ENCODE data around the gene SNRPD3.

SNRPD3 gene

DNA sequence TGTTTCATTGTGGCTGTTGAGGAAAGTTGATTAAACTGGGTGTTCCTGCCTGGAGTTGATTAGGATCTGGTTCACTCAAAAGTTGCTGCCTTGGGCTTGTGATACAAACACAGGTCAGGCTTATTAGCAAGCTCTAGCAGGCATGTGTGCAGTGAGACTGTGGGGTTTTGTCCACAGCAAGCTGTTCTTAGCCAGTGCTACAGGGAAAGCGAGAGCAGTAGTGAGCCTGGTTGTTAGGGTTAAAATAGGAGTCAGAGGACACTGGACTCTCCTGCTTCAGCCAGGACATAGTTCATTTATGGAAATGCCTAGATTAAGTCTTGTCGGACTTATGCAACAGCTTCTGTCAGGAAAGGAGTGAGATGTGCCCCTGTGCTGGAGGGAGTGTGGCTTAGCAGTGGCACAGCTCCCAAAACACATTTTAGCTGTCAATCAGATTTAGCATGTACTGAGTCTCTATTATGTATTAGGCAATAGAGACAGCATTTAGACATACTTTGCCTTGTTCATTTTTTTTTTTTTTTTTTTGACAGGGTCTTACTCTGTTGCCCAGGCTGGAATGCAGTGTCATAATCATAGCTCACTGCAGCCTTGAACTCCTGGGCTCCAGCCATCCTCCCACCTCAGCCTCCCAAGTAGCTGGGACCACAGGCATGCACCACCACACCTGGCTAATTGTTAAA is 8.7 kb downstream of the SNRPD3 start:
- TF ChIP-seq, protein P1, sequence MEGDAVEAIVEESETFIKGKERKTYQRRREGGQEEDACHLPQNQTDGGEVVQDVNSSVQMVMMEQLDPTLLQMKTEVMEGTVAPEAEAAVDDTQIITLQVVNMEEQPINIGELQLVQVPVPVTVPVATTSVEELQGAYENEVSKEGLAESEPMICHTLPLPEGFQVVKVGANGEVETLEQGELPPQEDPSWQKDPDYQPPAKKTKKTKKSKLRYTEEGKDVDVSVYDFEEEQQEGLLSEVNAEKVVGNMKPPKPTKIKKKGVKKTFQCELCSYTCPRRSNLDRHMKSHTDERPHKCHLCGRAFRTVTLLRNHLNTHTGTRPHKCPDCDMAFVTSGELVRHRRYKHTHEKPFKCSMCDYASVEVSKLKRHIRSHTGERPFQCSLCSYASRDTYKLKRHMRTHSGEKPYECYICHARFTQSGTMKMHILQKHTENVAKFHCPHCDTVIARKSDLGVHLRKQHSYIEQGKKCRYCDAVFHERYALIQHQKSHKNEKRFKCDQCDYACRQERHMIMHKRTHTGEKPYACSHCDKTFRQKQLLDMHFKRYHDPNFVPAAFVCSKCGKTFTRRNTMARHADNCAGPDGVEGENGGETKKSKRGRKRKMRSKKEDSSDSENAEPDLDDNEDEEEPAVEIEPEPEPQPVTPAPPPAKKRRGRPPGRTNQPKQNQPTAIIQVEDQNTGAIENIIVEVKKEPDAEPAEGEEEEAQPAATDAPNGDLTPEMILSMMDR (conservative IDR thresholded peaks at IDR 0.05) = no peak
- H3K27ac ChIP-seq = no peak overlapping the region

DNA sequence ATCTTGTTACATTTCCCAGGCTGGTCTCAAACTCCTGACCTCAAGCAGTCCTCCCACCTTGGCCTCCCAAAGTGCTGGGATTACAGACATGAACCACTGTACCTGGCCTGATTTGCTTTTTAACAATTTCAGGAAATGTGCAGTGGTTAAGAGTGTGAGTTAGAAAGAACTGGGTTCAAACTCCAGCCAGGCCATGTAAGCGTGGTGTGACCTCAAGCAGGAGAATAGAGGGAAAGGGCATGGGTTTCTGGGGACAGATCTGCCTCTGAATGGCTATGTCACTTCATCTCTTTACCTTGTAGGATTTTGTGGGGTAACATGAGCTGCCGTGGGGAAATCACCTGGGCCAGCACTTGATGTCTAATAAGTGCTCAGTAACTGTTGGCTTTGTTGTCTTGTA is 9.3 kb downstream of the SNRPD3 start:
- H3K27ac ChIP-seq = no peak overlapping the region
- TF ChIP-seq, protein P1 (conservative IDR thresholded peaks at IDR 0.05) = no peak

DNA sequence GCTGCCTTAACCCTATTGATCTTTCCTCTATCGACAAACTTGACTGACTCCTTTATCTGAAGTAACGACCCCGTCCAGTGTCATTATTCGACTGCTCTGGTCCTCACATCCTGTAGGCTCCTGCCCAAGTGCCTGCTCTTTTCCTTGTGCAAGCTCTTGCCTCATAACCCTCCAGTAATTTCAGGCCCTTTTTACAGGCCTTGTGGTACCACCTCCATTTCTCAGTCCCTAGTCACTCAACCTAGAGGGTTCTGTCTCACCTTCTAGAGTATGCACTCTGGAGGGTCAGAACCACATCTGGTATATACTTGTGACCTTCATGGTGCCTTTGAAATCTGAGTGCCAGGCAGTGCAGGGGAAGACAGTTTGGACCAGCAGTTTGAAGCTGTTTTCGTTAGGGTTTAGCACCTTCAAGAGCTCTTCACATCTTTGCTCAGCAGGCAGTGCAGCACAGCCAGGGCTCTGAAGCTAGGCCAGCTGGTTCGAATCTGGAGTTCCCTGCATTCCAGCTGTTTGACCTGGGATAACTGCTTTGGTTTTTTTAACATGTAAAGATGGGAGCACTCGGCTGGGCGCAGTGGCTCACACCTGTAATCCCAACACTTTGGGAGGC is 11.2 kb downstream of the SNRPD3 start:
- no peak overlapping the region for H3K27ac ChIP-seq
- TF ChIP-seq, protein P1 (conservative IDR thresholded peaks at IDR 0.05) = no peak

DNA sequence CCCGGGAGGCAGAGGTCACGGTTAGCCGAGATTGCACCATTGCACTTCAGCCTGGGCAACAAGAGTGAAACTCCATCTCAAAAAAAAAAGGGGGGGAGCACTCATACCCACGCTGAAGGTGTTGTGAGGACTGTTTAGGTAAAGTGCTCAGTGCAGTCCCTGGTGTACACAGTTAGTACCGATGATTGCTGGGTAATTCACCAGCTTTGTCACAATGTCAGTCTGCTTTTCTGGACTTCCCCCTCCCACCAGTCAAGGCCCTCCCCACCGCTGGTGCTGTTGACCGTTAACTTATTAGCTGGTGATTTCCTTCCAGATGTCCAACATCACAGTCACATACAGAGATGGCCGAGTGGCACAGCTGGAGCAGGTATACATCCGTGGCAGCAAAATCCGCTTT is 11.9 kb downstream of the SNRPD3 start:
- TF ChIP-seq, protein P1 (conservative IDR thresholded peaks at IDR 0.05) = no peak
- no peak overlapping the region for H3K27ac ChIP-seq

DNA sequence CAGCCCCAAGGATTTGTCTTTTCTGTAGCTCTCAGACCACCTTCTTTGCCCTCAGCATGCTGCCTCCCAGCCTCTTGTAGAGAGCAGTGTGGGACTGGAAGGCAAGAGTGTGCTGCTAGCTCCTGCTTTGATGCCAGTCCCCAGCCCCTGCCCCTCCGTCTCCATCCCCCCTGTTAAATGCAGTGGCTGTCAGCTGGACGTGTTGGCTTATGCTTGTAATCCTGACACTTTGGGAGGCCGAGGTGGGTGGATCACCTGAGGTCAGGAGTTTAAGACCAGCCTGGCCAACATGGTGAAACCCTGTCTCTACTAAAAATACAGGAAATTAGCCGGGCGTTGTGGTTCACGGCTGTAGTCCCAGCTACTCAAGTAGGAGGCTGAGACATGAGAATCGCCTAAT is 15.5 kb downstream of the SNRPD3 start:
- H3K27ac ChIP-seq = no peak overlapping the region
- TF ChIP-seq, protein P1 (conservative IDR thresholded peaks at IDR 0.05) = no peak

DNA sequence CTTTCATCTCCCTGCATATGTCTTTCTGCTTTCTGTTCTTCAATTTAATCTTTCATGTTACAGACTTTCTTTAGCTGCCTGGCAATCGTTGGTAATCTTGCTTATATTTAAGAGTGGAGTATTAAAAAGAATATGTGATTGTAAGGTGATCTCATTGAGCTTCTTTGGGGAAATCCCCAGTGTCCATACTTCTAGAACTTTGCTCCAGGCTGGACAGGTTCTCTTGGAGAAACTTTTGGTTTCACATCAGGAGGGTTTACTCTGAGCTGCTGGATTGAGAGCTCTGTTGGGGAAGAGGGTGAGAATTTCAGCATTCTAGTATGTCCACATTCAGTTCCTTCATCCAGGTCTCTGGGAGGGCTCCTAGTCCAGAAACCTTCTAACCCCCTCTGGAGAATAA is 21.0 kb downstream of the SNRPD3 start:
- peak overlapping the region; percentile 96 for H3K27ac ChIP-seq
- TF ChIP-seq, protein P1 (conservative IDR thresholded peaks at IDR 0.05) = no peak

DNA sequence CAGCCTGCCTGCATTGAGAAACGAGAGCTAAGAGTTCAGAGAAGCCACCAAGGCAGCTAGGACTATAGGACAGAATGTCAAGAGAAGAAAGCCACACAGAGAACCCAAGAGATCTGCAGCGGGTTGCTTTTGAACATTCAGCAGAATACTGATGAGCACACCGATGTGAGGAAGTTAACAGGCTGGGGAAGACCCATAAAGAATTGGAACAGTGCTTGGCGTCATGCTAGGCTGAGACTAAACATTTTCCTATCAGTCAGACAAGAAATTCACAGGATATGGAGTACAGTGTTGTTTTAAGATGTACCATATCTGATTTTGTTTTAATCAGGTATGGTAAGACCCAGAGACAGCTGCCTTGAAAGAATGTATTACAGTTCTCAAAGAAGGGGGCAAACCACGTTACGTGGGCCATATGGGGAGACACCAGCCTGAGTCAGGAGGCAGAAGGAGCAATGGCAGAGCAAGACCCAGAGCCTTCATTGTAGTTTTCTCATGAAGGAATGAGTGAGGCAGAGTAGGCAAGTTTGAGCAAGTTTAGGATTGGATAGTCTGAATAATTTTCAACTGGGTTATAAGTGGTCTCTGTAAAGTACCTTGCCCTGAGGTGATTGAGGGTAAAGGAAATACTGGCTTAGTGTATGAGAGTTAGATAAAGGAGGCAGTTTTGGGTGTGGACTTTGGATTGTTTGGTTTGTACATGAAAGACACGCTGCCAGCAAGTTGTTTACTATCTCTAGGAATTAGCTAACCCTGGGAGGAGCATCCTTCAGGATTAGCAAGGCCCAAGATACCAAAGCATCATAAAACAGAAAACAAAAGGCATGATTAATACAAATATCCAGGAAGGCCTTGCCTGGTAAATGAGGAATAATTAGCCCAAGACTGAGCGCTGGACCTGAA is 22.8 kb downstream of the SNRPD3 start:
- TF ChIP-seq, protein P1 (conservative IDR thresholded peaks at IDR 0.05) = no peak
- peak overlapping the region; percentile 96 for H3K27ac ChIP-seq
